HG03354 (cell line): ENCODE data around the gene AKAP12.
"Not testable (repeated sequence)": the region's sequence is repeated elsewhere in the genome, so short reads cannot be mapped to it uniquely, and the experiment has no call there.

Source experiments
- ATAC-seq: cut with Tn5 transposase; IDR thresholded peaks from one replicate; pipeline ENCODE4 v1.9.1; 2021; ENCODE audit warnings: mild to moderate bottlenecking; ENCODE audit not compliant: unreplicated experiment, poor library complexity, severe bottlenecking

AKAP12 gene

GRCh38 chr6:151306269-151306783, 66.6 kb downstream of the AKAP12 start:
- ATAC-seq = no peak

- ATAC-seq = no peak
These were observed 67.7 kb downstream of the AKAP12 start for GRCh38 chr6:151307501-151307900.

- no peak for ATAC-seq
These were observed 69.9 kb downstream of the AKAP12 start for GRCh38 chr6:151309619-151310018.

GRCh38 chr6:151310279-151310678, 70.5 kb downstream of the AKAP12 start:
- ATAC-seq = no peak

GRCh38 chr6:151310852-151311767, 71.3 kb downstream of the AKAP12 start:
- ATAC-seq = no peak

- no peak for ATAC-seq
These were observed 73.3 kb downstream of the AKAP12 start for GRCh38 chr6:151313066-151313491.

- ATAC-seq = not testable (repeated sequence)
These were observed 75.9 kb downstream of the AKAP12 start for GRCh38 chr6:151315661-151316060.

- no peak for ATAC-seq
These were observed 77.6 kb downstream of the AKAP12 start for GRCh38 chr6:151317103-151317994.

- no peak for ATAC-seq
These were observed 78.2 kb downstream of the AKAP12 start for GRCh38 chr6:151317995-151318365.

GRCh38 chr6:151320140-151320539, 80.4 kb downstream of the AKAP12 start:
- no peak for ATAC-seq

- no peak for ATAC-seq
These were observed 81.7 kb downstream of the AKAP12 start for GRCh38 chr6:151321438-151321837.

GRCh38 chr6:151322570-151322969, 82.8 kb downstream of the AKAP12 start:
- ATAC-seq = no peak

GRCh38 chr6:151323791-151324487, 84.2 kb downstream of the AKAP12 start:
- ATAC-seq = peak; percentile 82

- ATAC-seq = peak; percentile 15
These were observed 84.7 kb downstream of the AKAP12 start for GRCh38 chr6:151324488-151324825.

- no peak for ATAC-seq
These were observed 85.6 kb downstream of the AKAP12 start for GRCh38 chr6:151325075-151326050.

- ATAC-seq = no peak
These were observed 86.5 kb downstream of the AKAP12 start for GRCh38 chr6:151326116-151326825.

GRCh38 chr6:151327101-151327500, 87.3 kb downstream of the AKAP12 start:
- ATAC-seq = no peak

- ATAC-seq = no peak
These were observed 90.4 kb downstream of the AKAP12 start for GRCh38 chr6:151330130-151330696.
